22Rv1 (cell line): Measurements from ENCODE around the gene ITGB3BP.

Source experiments
- ZFX ChIP-seq: fragments of 450-650 bp; IDR thresholded peaks from 2 replicates; pipeline ENCODE4 v1.6.1; 2017; ENCODE audit warnings: antibody characterized with exemption, borderline replicate concordance
- TF ChIP-seq, protein P1 (sequence below): fragments of 450-650 bp; IDR thresholded peaks from 2 replicates; pipeline ENCODE4 v1.5.1; 2017; ENCODE audit warnings: mild to moderate bottlenecking

- TF ChIP-seq, protein P1, sequence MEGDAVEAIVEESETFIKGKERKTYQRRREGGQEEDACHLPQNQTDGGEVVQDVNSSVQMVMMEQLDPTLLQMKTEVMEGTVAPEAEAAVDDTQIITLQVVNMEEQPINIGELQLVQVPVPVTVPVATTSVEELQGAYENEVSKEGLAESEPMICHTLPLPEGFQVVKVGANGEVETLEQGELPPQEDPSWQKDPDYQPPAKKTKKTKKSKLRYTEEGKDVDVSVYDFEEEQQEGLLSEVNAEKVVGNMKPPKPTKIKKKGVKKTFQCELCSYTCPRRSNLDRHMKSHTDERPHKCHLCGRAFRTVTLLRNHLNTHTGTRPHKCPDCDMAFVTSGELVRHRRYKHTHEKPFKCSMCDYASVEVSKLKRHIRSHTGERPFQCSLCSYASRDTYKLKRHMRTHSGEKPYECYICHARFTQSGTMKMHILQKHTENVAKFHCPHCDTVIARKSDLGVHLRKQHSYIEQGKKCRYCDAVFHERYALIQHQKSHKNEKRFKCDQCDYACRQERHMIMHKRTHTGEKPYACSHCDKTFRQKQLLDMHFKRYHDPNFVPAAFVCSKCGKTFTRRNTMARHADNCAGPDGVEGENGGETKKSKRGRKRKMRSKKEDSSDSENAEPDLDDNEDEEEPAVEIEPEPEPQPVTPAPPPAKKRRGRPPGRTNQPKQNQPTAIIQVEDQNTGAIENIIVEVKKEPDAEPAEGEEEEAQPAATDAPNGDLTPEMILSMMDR: no peak
- TF ChIP-seq ZFX: no peak
Measured at GRCh38 chr1:63461661-63462230, 61.3 kb downstream of the ITGB3BP start.
